Smooth muscle cell (in vitro differentiated cells): Measurements from ENCODE around the gene BASP1. TPM values are rescaled to one million over a fixed set of nuclear protein-coding genes. Genes with fewer than 3 reads are reported as not detected.
"Not testable (repeated sequence)": the region's sequence is repeated elsewhere in the genome, so short reads cannot be mapped to it uniquely, and the experiment has no call there.

Experiments
- DNase-seq: peaks from one replicate; lab custom pipeline; 2025; ENCODE audit not compliant: unreplicated experiment; lab: John Stamatoyannopoulos, UW
- H2AFZ ChIP-seq: fragments of 200-600 bp; sonication (generic); 2 replicates; pipeline ENCODE4 v1.6.0; 2016; ENCODE audit warnings: antibody characterized with exemption, low read depth, mild to moderate bottlenecking
- H3F3A ChIP-seq: fragments of 200-600 bp; sonication (generic); 2 replicates; pipeline ENCODE4 v1.6.0; 2017; ENCODE audit warnings: antibody characterized with exemption, low read depth
- H3K27ac ChIP-seq: fragments of 200-600 bp; sonication (generic); 2 replicates; pipeline ENCODE4 v1.5.1; 2016; ENCODE audit warnings: low read depth, mild to moderate bottlenecking
- H3K27me3 ChIP-seq: fragments of 200-600 bp; sonication (generic); 2 replicates; pipeline ENCODE4 v1.6.1; 2016; ENCODE audit warnings: low read depth, mild to moderate bottlenecking
- H3K36me3 ChIP-seq: fragments of 200-600 bp; sonication (generic); 2 replicates; pipeline ENCODE4 v1.5.1; 2016; ENCODE audit warnings: low read depth
- H3K4me1 ChIP-seq: fragments of 200-600 bp; sonication (generic); 2 replicates; pipeline ENCODE4 v1.5.1; 2016; ENCODE audit warnings: low read depth
- H3K4me2 ChIP-seq: fragments of 200-600 bp; sonication (generic); 2 replicates; pipeline ENCODE4 v1.6.0; 2016; ENCODE audit warnings: mild to moderate bottlenecking
- H3K4me3 ChIP-seq: fragments of 200-600 bp; sonication (generic); 2 replicates; pipeline ENCODE4 v1.5.1; 2016; ENCODE audit warnings: mild to moderate bottlenecking
- H3K79me2 ChIP-seq: fragments of 200-600 bp; sonication (generic); 2 replicates; pipeline ENCODE4 v1.6.0; 2016; ENCODE audit warnings: low read depth, mild to moderate bottlenecking
- H3K9ac ChIP-seq: fragments of 200-600 bp; sonication (generic); 2 replicates; pipeline ENCODE4 v1.6.0; 2016; ENCODE audit warnings: low read depth
- H3K9me3 ChIP-seq: fragments of 200-600 bp; sonication (generic); replicated peaks from 2 replicates; pipeline ENCODE4 v1.5.1; 2016; ENCODE audit warnings: low read depth
- H4K20me1 ChIP-seq: fragments of 200-600 bp; sonication (generic); 2 replicates; pipeline ENCODE4 v1.6.0; 2016; ENCODE audit warnings: low read depth
- CTCF ChIP-seq: fragments of 200-600 bp; sonication (generic); IDR thresholded peaks from 2 replicates; pipeline ENCODE4 v1.5.1; 2017; ENCODE audit warnings: borderline replicate concordance, mild to moderate bottlenecking, antibody characterized with exemption; ENCODE audit not compliant: insufficient read depth, poor library complexity, severe bottlenecking
- WGBS: methylation state at CpG from one replicate; pipeline ENCODE4 v1.1.7; 2016; ENCODE audit warnings: low lambda C conversion rate; 5-methylcytosine and 5-hydroxymethylcytosine counted together
- polyA plus RNA-seq: library from polyadenylated mRNA; unstranded; fragments of >200 nt; fragmentation: Nextera tagmentation; extraction: Ambion mirVana; gene quantifications from 2 replicates; pipeline ENCODE4 v1.2.1, GENCODE V29; 2016
- small RNA-seq: library from RNA; depleted of rRNA; stranded (forward); fragments of <200 nt; gene quantifications from one replicate; pipeline ENCODE3, GENCODE V24; 2014
- total RNA-seq: library from RNA; depleted of rRNA; stranded (reverse); fragments of >200 nt; gene quantifications from 2 replicates; pipeline ENCODE4 v1.2.3, GENCODE V29; 2014

Gene BASP1
- total and polyA plus RNA-seq, 2 experiments from 2014 or later, result 194 to 304 TPM

DNA sequence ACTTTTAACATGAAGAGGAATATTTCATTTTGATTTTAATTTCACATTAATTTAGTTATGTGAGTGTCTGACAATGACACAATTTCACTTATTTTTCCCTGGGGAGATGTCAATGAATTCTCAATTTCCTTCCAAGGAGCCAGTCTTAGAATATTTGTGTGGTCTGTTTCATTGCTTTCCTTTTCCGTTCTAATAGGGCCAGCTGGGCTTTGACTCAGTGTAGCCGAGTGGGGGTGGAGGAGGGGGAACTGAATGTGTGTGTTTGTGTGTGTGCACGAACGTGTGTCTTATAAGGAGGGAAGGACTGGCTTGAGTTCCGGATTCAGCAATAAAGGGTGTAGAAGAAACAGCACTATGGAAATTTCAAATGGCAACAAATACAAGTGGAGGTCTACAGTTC, 100.0 kb downstream of the BASP1 start:
- H3K4me1 ChIP-seq, result peaks cover 6% of the 10 kb centered on the region

DNA sequence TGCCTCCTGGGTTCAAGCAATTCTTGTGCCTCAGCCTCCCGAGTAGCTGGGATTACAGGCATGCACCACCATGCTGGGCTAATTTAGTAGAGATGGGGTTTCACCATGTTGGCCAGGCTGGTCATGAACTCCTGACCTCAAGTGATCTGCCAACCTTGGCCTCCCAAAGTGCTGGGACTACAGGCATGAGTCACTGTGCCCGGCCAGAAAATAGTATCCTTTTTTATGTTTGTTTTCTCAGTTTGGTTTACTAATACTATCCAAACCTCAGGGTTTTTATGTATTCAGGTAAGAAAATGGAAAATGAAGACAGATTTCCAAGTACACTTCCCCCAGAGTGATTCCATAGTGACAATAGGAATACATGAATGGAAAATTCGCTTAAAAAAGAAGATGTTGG, 101.7 kb downstream of the BASP1 start:
- DNase-seq, H3K79me2 ChIP-seq, H3K27me3 ChIP-seq, H3K27ac ChIP-seq, H2AFZ ChIP-seq, H3K9me3 ChIP-seq, H3K36me3 ChIP-seq, H3K4me1 ChIP-seq, H3K4me2 ChIP-seq, H3K9ac ChIP-seq, H4K20me1 ChIP-seq, H3K4me3 ChIP-seq: not testable (repeated sequence)
- WGBS, result 73% methylated on average over 3 of the region's 3 CpGs
- H3F3A ChIP-seq, result peaks cover 18% of the 10 kb centered on the region

More for the DNA sequence above, 100.0 kb downstream of the BASP1 start:
- Histone ChIP-seq H3K79me2 (no peaks in the 10 kb centered on the region), H2AFZ (peak overlapping the region; percentile 44), H3F3A (peaks cover 18% of the 10 kb centered on the region), H3K27me3 (no peaks in the 10 kb centered on the region), H3K9ac (no peak overlapping the region), H3K4me2 (peak overlapping the region; percentile 58), H3K4me3 (no peak overlapping the region), H4K20me1 (no peaks in the 10 kb centered on the region), H3K9me3 (no peaks in the 10 kb centered on the region), H3K27ac (peak overlapping the region; percentile 12), H3K36me3 (no peaks in the 10 kb centered on the region)
- TF ChIP-seq CTCF, result no peak
- DNase-seq, result no peak
- 42% methylated on average over 5 of the region's 5 CpGs for WGBS

GRCh38 chr5:17325770-17326599, 108.6 kb downstream of the BASP1 start:
- no peak for DNase-seq
- no peaks in the 10 kb centered on the region for H3K79me2 ChIP-seq
- H3K9ac ChIP-seq, result no peak overlapping the region
- H3K4me2 ChIP-seq, result no peak overlapping the region
- no peaks in the 10 kb centered on the region for H3F3A ChIP-seq
- H3K4me3 ChIP-seq, result no peak overlapping the region
- H3K9me3 ChIP-seq, result no peaks in the 10 kb centered on the region
- no peaks in the 10 kb centered on the region for H3K27me3 ChIP-seq
- WGBS, result 69% methylated on average over 3 of the region's 3 CpGs
- no peaks in the 10 kb centered on the region for H3K4me1 ChIP-seq
- no peak for TF ChIP-seq CTCF
- H3K27ac ChIP-seq, result no peak overlapping the region
- no peaks in the 10 kb centered on the region for H4K20me1 ChIP-seq
- H3K36me3 ChIP-seq, result no peaks in the 10 kb centered on the region
- H2AFZ ChIP-seq, result no peak overlapping the region

Small RNA genes lying within 50 kb of the gene (small RNA-seq; reads per million reads assigned to genes)
- 0.13 reads per million for gene RNU6-1003P
